Hippocampal formation (tissue), 2 donors: Measurements from ENCODE around the gene GRK6.

Experiments
- DNase-seq, 2 donors: peaks; one replicate each; lab custom pipeline; 2025; lab: John Stamatoyannopoulos, UW

The GRK6 gene

DNA sequence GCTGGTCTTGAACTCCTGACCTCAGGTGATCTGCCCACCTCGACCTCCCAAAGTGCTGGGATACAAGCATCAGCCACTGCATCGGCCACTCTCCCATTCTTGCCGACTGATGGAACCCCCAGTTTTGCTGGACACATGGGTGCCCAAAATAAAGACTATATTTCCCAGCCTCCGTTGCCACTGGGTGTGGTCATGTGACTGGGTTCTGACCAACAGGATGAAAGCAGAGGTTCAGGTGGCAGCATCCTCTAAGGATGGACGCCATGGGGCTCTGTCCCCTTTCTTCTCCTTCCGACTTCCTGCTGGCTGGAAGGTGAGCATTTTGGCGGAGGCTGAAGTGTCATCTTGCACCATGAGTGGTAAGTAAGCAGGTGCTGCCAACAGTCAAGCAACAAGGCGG lies 60.7 kb downstream of the GRK6 start:
- DNase-seq: no peak

GRCh38 chr5:177487975-177488374 lies 61.5 kb downstream of the GRK6 start:
- no peak for DNase-seq

GRCh38 chr5:177489119-177489716 lies 62.7 kb downstream of the GRK6 start:
- DNase-seq: no peak

GRCh38 chr5:177490311-177490991 lies 64.0 kb downstream of the GRK6 start:
- no peak for DNase-seq

DNA sequence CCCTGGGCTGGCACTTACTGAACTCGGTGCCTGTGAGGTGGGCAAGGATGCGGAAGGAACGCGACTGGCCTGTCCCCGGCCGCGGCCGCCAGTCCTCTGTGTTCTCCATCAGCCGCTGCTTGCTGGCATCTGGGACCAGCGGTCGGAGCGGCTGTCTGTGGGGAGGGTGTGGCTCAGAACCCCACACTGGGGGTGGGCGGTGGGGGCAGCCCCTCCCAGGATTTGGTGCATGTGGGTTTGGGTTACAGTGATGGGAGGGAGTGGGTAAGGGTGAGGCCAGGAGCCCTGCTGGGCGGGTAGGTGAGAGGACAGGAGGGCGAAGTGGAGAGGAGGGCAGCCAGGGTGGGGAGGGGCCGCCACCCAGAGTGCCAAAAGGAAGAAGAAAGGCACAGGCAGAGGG lies 64.5 kb downstream of the GRK6 start:
- DNase-seq: no peak

DNA sequence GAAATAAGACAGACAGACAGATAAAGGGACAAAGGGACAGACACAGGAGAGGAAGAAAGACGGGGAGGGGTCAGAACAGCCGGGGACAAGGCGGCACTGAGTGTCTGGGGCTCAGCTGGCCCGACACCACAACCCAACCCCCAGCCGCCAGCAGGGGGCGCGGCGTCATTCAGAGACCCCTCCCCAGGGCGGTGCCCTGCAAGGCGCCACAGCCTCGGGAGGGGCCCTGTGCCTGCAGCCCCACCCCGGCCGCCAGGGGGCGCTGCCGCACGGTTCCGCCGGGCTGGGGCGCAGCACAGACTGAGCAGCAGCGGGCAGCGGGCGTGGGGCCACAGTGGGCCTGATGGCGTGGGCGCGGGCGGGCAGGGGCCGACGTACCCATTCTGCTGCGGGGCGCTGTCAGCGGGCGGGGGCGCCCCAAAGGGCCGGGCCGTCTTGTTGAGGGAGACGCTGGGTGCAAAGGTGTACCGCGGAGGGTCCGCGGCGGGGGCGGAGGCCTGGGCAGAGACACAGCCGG lies 65.0 kb downstream of the GRK6 start:
- DNase-seq: no peak

DNA sequence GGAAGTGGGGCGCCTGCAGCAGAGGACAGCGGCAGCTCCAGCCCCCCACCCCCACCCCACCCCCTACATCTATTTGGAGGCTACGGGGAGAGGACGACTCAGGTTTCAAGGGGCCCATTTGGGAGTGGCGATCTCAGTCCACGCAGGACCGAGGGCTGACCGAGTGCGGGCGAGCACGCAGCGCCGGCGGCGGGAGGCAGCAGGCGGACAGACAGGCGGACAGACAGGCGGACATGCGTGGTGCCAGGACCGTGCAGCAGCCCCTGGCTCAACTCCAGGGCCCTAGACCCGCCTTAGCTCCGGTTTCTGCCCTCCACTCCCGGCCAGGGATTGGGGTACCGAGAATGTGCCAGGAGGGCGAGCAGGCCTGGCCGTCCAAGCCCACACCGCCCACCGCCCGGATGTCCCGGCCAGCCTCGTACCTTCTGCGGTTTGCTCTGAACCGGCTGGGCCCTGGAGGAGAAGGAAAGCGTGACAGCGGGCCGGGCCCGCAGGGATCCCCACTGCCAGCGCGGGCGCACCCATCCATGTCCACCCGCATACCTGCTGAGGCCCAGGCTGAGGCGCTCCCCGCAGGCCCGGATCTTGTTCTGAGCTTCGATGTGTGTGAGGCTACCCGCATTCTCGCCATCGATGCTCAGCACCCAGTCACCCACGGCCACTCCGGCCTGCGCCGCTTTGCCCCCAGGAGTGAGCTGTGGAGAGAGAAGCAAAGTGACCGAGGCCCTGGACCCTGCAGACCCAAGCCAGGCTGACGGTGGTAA lies 65.7 kb downstream of the GRK6 start:
- DNase-seq: no peak
